NB4 (cell line): ENCODE results near the gene EHMT1.

Experiments used
- DNase-seq: peaks from one replicate; pipeline ENCODE4 v3.0.0; 2010; ENCODE audit warnings: low read depth
- H3K4me3 ChIP-seq: one replicate; pipeline ENCODE4 v1.5.1; 2011; ENCODE audit warnings: mild to moderate bottlenecking, low read depth, low read length, moderate library complexity
- CTCF ChIP-seq: IDR thresholded peaks from one replicate; pipeline ENCODE4 v1.5.1; 2012; ENCODE audit warnings: low read depth, low read length
- MAX ChIP-seq: IDR thresholded peaks from 2 replicates; pipeline ENCODE4 v1.6.1; 2011; ENCODE audit warnings: low read depth, low read length
- MYC ChIP-seq: IDR thresholded peaks from 2 replicates; pipeline ENCODE4 v1.6.1; 2011; ENCODE audit warnings: low read depth, low read length
- POLR2A ChIP-seq: IDR thresholded peaks from 2 replicates; pipeline ENCODE4 v1.6.1; 2011; ENCODE audit warnings: mild to moderate bottlenecking; ENCODE audit not compliant: insufficient read length; ENCODE audit errors: extremely low read depth

EHMT1 gene

GRCh38 chr9:137865581-137866145 is 246.9 kb downstream of the EHMT1 start:
- no peak overlapping the region for H3K4me3 ChIP-seq
- no peak for DNase-seq
- TF ChIP-seq POLR2A (no peak), CTCF (no peak), MYC (no peak), MAX (no peak)

- no peak overlapping the region for H3K4me3 ChIP-seq
- DNase-seq, result no peak
- TF ChIP-seq CTCF (no peak), POLR2A (no peak), MAX (no peak), MYC (no peak)
Observed at GRCh38 chr9:137866226-137867141, 247.7 kb downstream of the EHMT1 start.

- no peak overlapping the region for H3K4me3 ChIP-seq
- DNase-seq, result no peak
- TF ChIP-seq MYC (no peak), CTCF (no peak), MAX (no peak), POLR2A (no peak)
Observed at GRCh38 chr9:137870432-137870831, 251.6 kb downstream of the EHMT1 start.

GRCh38 chr9:137872296-137872695 is 253.5 kb downstream of the EHMT1 start:
- no peak overlapping the region for H3K4me3 ChIP-seq
- TF ChIP-seq POLR2A, result no peak
- no peak for TF ChIP-seq CTCF
- no peak for TF ChIP-seq MAX
- no peak for TF ChIP-seq MYC
- DNase-seq, result no peak

GRCh38 chr9:137873408-137873807 is 254.6 kb downstream of the EHMT1 start:
- DNase-seq, result no peak
- H3K4me3 ChIP-seq, result no peak overlapping the region
- TF ChIP-seq CTCF, result no peak
